Lower lobe of right lung (tissue), 2 donors: ENCODE measurements around the gene GET4. TPM values are rescaled to one million over a fixed set of nuclear protein-coding genes. Genes with fewer than 3 reads are reported as not detected.

ENCODE experiments used
- ATAC-seq, 2 donors: fragments of 200-7000 bp; cut with Tn5 transposase; one replicate each; pipeline ENCODE4 v1.9.1; 2020 to 2022; ENCODE audit warnings: mild to moderate bottlenecking in 2 of 2, moderate library complexity in 2 of 2
- DNase-seq: peaks from one replicate; pipeline ENCODE4 v3.0.0-alpha.2; 2020
- H3K27ac ChIP-seq: fragments of 200-600 bp; one replicate; pipeline ENCODE4 v1.8.0; 2022
- H3K27me3 ChIP-seq: fragments of 200-600 bp; one replicate; pipeline ENCODE4 v1.8.0; 2022; ENCODE audit warnings: low read depth
- H3K36me3 ChIP-seq: fragments of 200-600 bp; one replicate; pipeline ENCODE4 v1.8.0; 2022; ENCODE audit warnings: mild to moderate bottlenecking
- H3K4me1 ChIP-seq: fragments of 200-600 bp; one replicate; pipeline ENCODE4 v1.8.0; 2022
- H3K4me3 ChIP-seq: fragments of 200-600 bp; one replicate; pipeline ENCODE4 v1.8.0; 2022; ENCODE audit warnings: mild to moderate bottlenecking
- H3K9me3 ChIP-seq: fragments of 200-600 bp; one replicate; pipeline ENCODE4 v1.8.0; 2022
- intact Hi-C: fragments of 100-400 bp; cut with DNase I; formaldehyde crosslinking; loops from one replicate; pipeline ENCODE4 v1.11.0; 2022
- total RNA-seq: library from RNA; stranded (reverse); fragmentation: NEBNext Ultra II Directional; extraction: Animal tissue kit (Norgen Biotek cat#: 25700); gene quantifications from one replicate; pipeline ENCODE4 v1.2.1, GENCODE V29; 2021
- TF ChIP-seq, protein P1 (sequence below): fragments of 200-600 bp; IDR thresholded peaks from one replicate; pipeline ENCODE4 v1.8.0; 2022; ENCODE audit warnings: antibody characterized with exemption, mild to moderate bottlenecking
- donor health status: DM: no; HTN: yes; CAD: no; lungs with severe emphysema.

The GET4 gene
- total RNA-seq, 1 donor from 2014 or later: 31.7 TPM

- Histone ChIP-seq H3K4me3 (no peak overlapping the region), H3K9me3 (no peaks in the 10 kb centered on the region), H3K4me1 (peaks cover 21% of the 10 kb centered on the region), H3K27me3 (no peaks in the 10 kb centered on the region), H3K27ac (no peak overlapping the region), H3K36me3 (no peaks in the 10 kb centered on the region)
- DNase-seq (peak; percentile 43), ATAC-seq (no peak)
- intact Hi-C loops: no loop called here
- TF ChIP-seq, protein P1, sequence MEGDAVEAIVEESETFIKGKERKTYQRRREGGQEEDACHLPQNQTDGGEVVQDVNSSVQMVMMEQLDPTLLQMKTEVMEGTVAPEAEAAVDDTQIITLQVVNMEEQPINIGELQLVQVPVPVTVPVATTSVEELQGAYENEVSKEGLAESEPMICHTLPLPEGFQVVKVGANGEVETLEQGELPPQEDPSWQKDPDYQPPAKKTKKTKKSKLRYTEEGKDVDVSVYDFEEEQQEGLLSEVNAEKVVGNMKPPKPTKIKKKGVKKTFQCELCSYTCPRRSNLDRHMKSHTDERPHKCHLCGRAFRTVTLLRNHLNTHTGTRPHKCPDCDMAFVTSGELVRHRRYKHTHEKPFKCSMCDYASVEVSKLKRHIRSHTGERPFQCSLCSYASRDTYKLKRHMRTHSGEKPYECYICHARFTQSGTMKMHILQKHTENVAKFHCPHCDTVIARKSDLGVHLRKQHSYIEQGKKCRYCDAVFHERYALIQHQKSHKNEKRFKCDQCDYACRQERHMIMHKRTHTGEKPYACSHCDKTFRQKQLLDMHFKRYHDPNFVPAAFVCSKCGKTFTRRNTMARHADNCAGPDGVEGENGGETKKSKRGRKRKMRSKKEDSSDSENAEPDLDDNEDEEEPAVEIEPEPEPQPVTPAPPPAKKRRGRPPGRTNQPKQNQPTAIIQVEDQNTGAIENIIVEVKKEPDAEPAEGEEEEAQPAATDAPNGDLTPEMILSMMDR: no peak
Measured at GRCh38 chr7:927031-927671, 50.8 kb downstream of the GET4 start.

DNA sequence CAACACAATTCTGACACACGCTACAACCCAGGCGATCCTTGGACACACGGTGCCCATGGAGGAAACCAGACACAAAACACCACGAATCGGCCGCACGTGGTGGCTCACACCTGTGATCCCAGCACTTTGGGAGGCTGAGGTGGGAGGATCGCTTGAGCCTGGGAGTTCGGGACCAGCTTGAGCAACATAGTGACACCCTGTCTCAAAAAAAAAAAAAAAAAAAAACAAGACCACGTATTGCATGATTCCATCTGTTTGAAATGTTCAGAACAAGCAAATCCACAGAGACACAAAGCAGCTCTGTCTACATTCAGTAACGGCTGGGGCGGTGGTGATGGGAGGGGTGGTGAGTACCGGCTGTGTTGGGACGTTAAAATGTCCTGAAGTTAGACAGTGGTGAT, 53.0 kb downstream of the GET4 start:
- intact Hi-C loops: no loop called here
- DNase-seq (peak; percentile 36), ATAC-seq (no peak)
- no peaks in the 10 kb centered on the region for H3K27me3 ChIP-seq
- no peak overlapping the region for H3K27ac ChIP-seq
- H3K9me3 ChIP-seq: no peaks in the 10 kb centered on the region
- no peaks in the 10 kb centered on the region for H3K36me3 ChIP-seq
- H3K4me1 ChIP-seq: peaks cover 6% of the 10 kb centered on the region
- TF ChIP-seq, protein P1: no peak
- no peak overlapping the region for H3K4me3 ChIP-seq

- TF ChIP-seq, protein P1: no peak
- H3K27ac ChIP-seq: no peak overlapping the region
- DNase-seq (peak; percentile 48), ATAC-seq (no peak)
- no peak overlapping the region for H3K4me3 ChIP-seq
- no peaks in the 10 kb centered on the region for H3K27me3 ChIP-seq
- H3K9me3 ChIP-seq: no peaks in the 10 kb centered on the region
- intact Hi-C loops: no loop called here
- H3K36me3 ChIP-seq: no peaks in the 10 kb centered on the region
- no peaks in the 10 kb centered on the region for H3K4me1 ChIP-seq
Measured at GRCh38 chr7:930975-931758, 54.8 kb downstream of the GET4 start.

DNA sequence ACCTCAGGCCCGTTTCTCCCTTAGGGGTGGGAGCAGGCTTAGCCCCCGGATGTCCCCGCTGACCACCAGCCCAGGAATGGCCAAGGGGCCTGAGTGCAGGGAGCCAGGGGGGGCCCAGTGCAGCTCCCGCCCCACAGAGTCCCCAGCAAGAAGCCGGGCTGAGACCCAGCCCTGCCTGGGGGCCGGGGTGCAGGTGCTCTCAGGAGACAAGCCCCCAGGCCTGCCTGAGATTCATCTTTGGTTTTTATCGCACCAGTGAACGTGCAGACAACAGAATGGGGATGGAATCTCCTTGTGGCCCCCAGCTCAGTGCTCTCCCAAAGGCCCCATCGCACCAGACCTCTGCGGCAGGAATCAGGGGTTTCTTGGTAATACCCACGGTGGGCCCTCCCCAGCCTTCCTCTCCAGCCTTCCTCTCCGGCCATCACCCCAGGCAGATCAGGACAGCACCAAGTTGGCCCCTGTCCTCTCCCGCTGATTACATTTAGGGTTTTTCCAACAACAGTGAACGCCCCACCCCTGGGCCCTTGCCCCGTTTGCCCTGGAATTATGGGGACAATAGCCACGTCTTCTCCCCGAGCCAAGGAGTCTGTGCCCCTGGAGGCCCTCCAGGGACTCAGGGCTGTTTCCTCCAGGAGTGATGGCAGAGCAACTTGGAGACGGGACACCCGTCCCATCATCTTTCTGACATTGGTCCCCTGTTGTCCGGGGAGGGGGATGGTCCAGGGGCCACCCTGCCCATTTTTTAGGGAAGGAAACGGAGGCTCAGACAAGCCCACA, 55.7 kb downstream of the GET4 start:
- no peaks in the 10 kb centered on the region for H3K9me3 ChIP-seq
- no peak overlapping the region for H3K27ac ChIP-seq
- DNase-seq: peak; percentile 39
- no peaks in the 10 kb centered on the region for H3K36me3 ChIP-seq
- TF ChIP-seq, protein P1: no peak
- H3K4me1 ChIP-seq: no peaks in the 10 kb centered on the region
- ATAC-seq: no peak
- intact Hi-C loops: no loop called here
- no peaks in the 10 kb centered on the region for H3K27me3 ChIP-seq
- H3K4me3 ChIP-seq: no peak overlapping the region

DNA sequence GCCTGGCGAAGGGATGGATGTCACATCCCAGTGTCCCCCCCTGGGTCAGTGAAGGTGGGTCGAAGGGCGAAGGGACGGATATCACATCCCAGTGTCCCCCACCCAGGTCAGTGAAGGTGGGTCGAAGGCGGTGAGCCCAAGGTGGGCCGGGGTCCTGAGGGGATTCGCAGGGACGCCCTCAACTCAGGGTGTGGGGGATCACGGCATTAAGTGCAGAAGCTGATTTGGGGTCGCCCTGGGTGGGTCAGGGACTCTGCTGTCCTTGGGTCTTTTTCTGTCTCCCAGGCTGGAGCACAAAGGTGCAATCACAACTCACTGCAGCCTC, 56.3 kb downstream of the GET4 start:
- H3K4me1 ChIP-seq: no peaks in the 10 kb centered on the region
- ATAC-seq (no peak), DNase-seq (peak; percentile 38)
- H3K36me3 ChIP-seq: no peaks in the 10 kb centered on the region
- no peaks in the 10 kb centered on the region for H3K9me3 ChIP-seq
- no peak overlapping the region for H3K27ac ChIP-seq
- TF ChIP-seq, protein P1: no peak
- no peaks in the 10 kb centered on the region for H3K27me3 ChIP-seq
- no peak overlapping the region for H3K4me3 ChIP-seq
- intact Hi-C loops: no loop called here
